T-helper 17 cell (primary cell): Measurements from ENCODE around the gene C19orf67. TPM values are rescaled to one million over a fixed set of nuclear protein-coding genes. Genes with fewer than 3 reads are reported as not detected.
A peak's percentile ranks its signal among the peaks of the same experiment; 100 is the strongest.

Experiments
- ATAC-seq: fragments of 150-1000 bp; cut with Tn5 transposase; 2 replicates; pipeline ENCODE4 v1.10.0; 2021; ENCODE audit warnings: mild to moderate bottlenecking, moderate library complexity
- DNase-seq, 3 donors: peaks; one replicate each; pipeline versions ENCODE4 v3.0.0 to v3.0.0-alpha.2; 2020 to 2021
- H3K9me3 ChIP-seq: one replicate; pipeline ENCODE4 v1.7.0; 2013; ENCODE audit warnings: low read length, mild to moderate bottlenecking; ENCODE audit not compliant: control insufficient read depth, poor library complexity, severe bottlenecking
- H3K27ac Mint-ChIP-seq: one replicate; pipeline ENCODE4 v1.8.0; 2022; ENCODE audit warnings: mild to moderate bottlenecking, moderate library complexity, mixed read lengths
- H3K27me3 Mint-ChIP-seq: one replicate; pipeline ENCODE4 v1.8.0; 2022; ENCODE audit warnings: mixed read lengths
- H3K36me3 Mint-ChIP-seq: one replicate; pipeline ENCODE4 v1.8.0; 2022; ENCODE audit warnings: low read depth, mixed read lengths
- H3K4me1 Mint-ChIP-seq: one replicate; pipeline ENCODE4 v1.8.0; 2022; ENCODE audit warnings: mild to moderate bottlenecking, mixed read lengths
- H3K4me3 Mint-ChIP-seq: one replicate; pipeline ENCODE4 v1.8.0; 2022; ENCODE audit warnings: mild to moderate bottlenecking, moderate library complexity, mixed read lengths
- total RNA-seq, 4 donors: library from RNA in 2 of 4; stranded (reverse) in 2 of 4; gene quantifications; one replicate each; pipeline ENCODE4 v1.2.3 and lab custom pipeline; 2022 to 2026

C19orf67 gene
- total RNA-seq, 2 donors from 2014 or later: 0.22 to 0.31 TPM

DNA sequence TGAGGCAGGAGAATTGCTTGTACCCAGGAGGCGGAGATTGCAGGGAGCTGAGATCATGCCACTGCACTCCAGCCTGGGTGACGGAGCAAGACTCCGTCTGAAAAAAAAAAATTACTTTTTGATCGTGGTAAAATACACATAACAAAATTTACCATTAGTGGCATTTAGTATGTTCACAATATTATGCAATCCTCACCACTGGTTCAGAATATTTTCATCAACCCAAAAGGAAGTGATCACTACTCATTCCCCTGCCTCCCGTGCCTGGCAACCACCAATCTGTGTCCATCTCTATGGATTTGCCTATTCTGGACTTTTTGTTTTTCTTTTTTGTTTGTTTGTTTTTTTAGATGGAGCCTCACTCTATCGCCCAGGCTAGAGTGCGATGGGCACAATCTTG, 22.5 kb downstream of the C19orf67 start:
- no peaks in the 10 kb centered on the region for H3K9me3 ChIP-seq
- ATAC-seq: no peak
- DNase-seq: no peak
- Mint-ChIP-seq H3K27me3 (peaks cover 29% of the 10 kb centered on the region), H3K36me3 (no peaks in the 10 kb centered on the region), H3K4me1 (peaks cover 14% of the 10 kb centered on the region), H3K27ac (no peak overlapping the region), H3K4me3 (no peak overlapping the region)

- Mint-ChIP-seq H3K36me3 (no peaks in the 10 kb centered on the region), H3K4me3 (no peak overlapping the region), H3K27me3 (peaks cover 32% of the 10 kb centered on the region), H3K27ac (no peak overlapping the region), H3K4me1 (peaks cover 19% of the 10 kb centered on the region)
- no peak for ATAC-seq
- no peak for DNase-seq
- no peaks in the 10 kb centered on the region for H3K9me3 ChIP-seq
Observed at GRCh38 chr19:14062558-14062855, 23.1 kb downstream of the C19orf67 start.

DNA sequence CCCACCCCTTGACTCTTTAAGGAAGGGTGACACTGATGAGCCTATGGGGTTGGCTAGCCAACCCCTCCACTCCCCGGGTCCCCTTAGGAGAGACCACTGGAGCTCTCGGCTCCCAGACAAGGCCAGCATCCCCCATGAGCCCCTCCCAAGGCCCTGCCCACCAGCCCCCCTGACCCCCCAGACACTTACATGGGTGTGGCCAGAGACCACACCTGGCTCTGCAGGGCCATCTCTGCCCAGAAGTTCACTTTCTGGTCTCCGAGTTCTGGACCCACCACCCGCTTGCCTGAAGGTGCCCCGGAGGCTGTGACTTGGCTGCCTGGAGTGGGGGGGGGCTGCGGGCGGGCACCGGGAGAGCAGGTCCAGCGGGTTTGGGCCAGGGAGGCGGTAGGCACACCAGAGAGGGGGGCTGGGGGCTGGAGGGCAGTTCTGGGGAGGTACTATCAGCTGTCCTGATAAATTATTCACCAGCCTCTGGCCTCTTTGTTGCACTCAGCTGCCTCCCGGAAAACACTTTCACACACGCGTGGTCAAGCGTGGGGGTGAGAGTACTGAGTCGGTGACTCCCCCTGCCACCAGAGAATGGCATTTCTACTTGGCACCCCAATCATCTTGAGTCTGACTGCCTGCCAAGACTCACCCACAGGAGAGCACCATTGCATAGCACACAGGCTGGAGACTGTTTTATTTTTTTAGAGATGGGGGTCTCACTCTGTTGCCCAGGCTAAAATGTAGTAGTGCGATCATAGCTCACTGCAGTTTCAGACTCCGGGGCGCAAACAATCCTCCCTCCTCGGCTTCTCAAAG, 23.6 kb downstream of the C19orf67 start, which contains the start of gene PALM3:
Gene PALM3 (minus strand): TSS at position 326 of the 807 bp plus-strand sequence. CDS start 96 bp downstream, at position 230.
- Mint-ChIP-seq H3K27me3 (peaks cover 32% of the 10 kb centered on the region), H3K27ac (no peak within 1 kb of the TSS), H3K4me3 (no peak within 1 kb of the TSS), H3K4me1 (peaks cover 19% of the 10 kb centered on the region), H3K36me3 (no peaks in the 10 kb centered on the region)
- ATAC-seq: no peak
- DNase-seq: no peak
- H3K9me3 ChIP-seq: no peaks in the 10 kb centered on the region

GRCh38 chr19:14061081-14061749, 24.4 kb downstream of the C19orf67 start:
- peaks cover 26% of the 10 kb centered on the region for H3K27me3 Mint-ChIP-seq
- no peak overlapping the region for H3K4me3 Mint-ChIP-seq
- H3K4me1 Mint-ChIP-seq: peaks cover 17% of the 10 kb centered on the region
- no peak overlapping the region for H3K27ac Mint-ChIP-seq
- no peaks in the 10 kb centered on the region for H3K9me3 ChIP-seq
- DNase-seq (no peak), ATAC-seq (no peak)
- H3K36me3 Mint-ChIP-seq: no peaks in the 10 kb centered on the region

- peaks cover 18% of the 10 kb centered on the region for H3K4me1 Mint-ChIP-seq
- H3K9me3 ChIP-seq: no peaks in the 10 kb centered on the region
- no peaks in the 10 kb centered on the region for H3K36me3 Mint-ChIP-seq
- peaks cover 26% of the 10 kb centered on the region for H3K27me3 Mint-ChIP-seq
- peak overlapping the region; percentile 39 for H3K4me3 Mint-ChIP-seq
- ATAC-seq: no peak
- DNase-seq: no peak
- no peak overlapping the region for H3K27ac Mint-ChIP-seq
Observed at GRCh38 chr19:14059652-14060155, 25.9 kb downstream of the C19orf67 start.

DNA sequence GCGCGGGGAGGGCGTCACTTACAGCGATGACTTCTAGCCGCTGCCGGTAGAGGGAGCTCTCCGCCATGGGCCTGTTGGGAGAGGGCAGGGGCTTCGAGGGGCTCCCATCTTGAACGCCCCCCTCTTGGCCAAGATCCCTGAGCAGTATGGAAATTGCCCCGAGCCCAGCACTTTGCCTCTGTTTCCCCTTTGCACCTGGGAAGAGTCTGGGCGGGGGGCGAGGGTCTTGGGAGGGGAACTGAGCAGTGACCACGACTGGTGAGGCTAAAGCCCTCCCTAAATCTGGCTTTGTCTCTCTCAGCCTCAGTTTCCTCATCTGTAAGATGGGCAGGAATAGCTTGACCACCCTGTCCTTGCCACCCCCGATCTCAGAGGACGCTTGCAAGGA, 26.5 kb downstream of the C19orf67 start:
- Mint-ChIP-seq H3K4me3 (peak overlapping the region; percentile 85), H3K27me3 (peaks cover 26% of the 10 kb centered on the region), H3K36me3 (peaks cover 2% of the 10 kb centered on the region), H3K4me1 (peaks cover 22% of the 10 kb centered on the region), H3K27ac (peak overlapping the region; percentile 86)
- DNase-seq (peak; percentile 32 to 46 (median 43)), ATAC-seq (peak; percentile 50)
- H3K9me3 ChIP-seq: no peaks in the 10 kb centered on the region

GRCh38 chr19:14058182-14059092, 27.1 kb downstream of the C19orf67 start:
- DNase-seq (no peak), ATAC-seq (no peak)
- peak overlapping the region; percentile 86 for H3K27ac Mint-ChIP-seq
- H3K4me1 Mint-ChIP-seq: peaks cover 26% of the 10 kb centered on the region
- H3K9me3 ChIP-seq: no peaks in the 10 kb centered on the region
- peak overlapping the region; percentile 85 for H3K4me3 Mint-ChIP-seq
- peaks cover 26% of the 10 kb centered on the region for H3K27me3 Mint-ChIP-seq
- peaks cover 2% of the 10 kb centered on the region for H3K36me3 Mint-ChIP-seq

DNA sequence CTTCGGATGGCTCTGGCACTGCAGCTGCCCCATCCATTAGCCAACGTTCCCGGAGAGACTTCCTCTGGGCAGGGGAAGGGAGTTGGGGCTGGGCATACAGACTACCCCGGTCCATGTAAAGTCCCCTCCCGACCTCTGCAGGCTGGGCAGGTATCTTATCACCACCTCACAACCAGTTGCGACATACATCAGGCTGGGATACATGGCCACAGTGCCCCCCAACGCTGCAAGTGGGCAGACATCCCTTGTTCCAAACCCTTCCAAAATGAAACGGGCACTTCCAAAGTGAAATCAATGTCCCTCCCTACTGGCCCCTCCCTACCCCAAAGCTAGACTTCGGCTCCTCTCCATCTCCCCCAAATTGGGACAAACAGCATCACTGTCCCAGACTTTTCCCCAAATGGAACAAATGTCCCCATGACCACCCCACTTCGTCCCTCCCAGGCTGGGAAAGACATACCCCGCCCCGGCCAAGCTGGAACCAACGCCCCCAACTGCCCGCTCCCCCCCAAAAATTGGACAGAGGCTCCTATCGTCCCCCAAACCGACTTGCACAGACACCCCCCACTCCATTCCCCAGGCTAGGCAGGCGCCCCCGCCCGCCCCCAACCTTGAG, 28.7 kb downstream of the C19orf67 start:
- no peaks in the 10 kb centered on the region for H3K9me3 ChIP-seq
- peak overlapping the region; percentile 45 for H3K27ac Mint-ChIP-seq
- H3K4me3 Mint-ChIP-seq: peak overlapping the region; percentile 80
- H3K27me3 Mint-ChIP-seq: peaks cover 26% of the 10 kb centered on the region
- ATAC-seq: no peak
- peaks cover 5% of the 10 kb centered on the region for H3K36me3 Mint-ChIP-seq
- DNase-seq: no peak
- peaks cover 26% of the 10 kb centered on the region for H3K4me1 Mint-ChIP-seq

- Mint-ChIP-seq H3K36me3 (peaks cover 9% of the 10 kb centered on the region), H3K27ac (peak overlapping the region; percentile 75), H3K4me1 (peaks cover 28% of the 10 kb centered on the region), H3K27me3 (peaks cover 21% of the 10 kb centered on the region), H3K4me3 (no peak overlapping the region)
- H3K9me3 ChIP-seq: no peaks in the 10 kb centered on the region
- DNase-seq: no peak
- no peak for ATAC-seq
Observed at GRCh38 chr19:14056069-14056666, 29.4 kb downstream of the C19orf67 start.

- ATAC-seq (no peak), DNase-seq (no peak)
- H3K36me3 Mint-ChIP-seq: peaks cover 9% of the 10 kb centered on the region
- no peak overlapping the region for H3K4me3 Mint-ChIP-seq
- H3K27ac Mint-ChIP-seq: peak overlapping the region; percentile 75
- H3K4me1 Mint-ChIP-seq: peaks cover 29% of the 10 kb centered on the region
- H3K27me3 Mint-ChIP-seq: peaks cover 19% of the 10 kb centered on the region
- no peaks in the 10 kb centered on the region for H3K9me3 ChIP-seq
Observed at GRCh38 chr19:14055396-14055795, 30.2 kb downstream of the C19orf67 start.

- peaks cover 30% of the 10 kb centered on the region for H3K4me1 Mint-ChIP-seq
- H3K27ac Mint-ChIP-seq: peak overlapping the region; percentile 80
- ATAC-seq: no peak
- DNase-seq: no peak
- H3K4me3 Mint-ChIP-seq: no peak overlapping the region
- H3K9me3 ChIP-seq: no peaks in the 10 kb centered on the region
- peaks cover 16% of the 10 kb centered on the region for H3K27me3 Mint-ChIP-seq
- peaks cover 9% of the 10 kb centered on the region for H3K36me3 Mint-ChIP-seq
Observed at GRCh38 chr19:14054721-14055120, 30.9 kb downstream of the C19orf67 start.

DNA sequence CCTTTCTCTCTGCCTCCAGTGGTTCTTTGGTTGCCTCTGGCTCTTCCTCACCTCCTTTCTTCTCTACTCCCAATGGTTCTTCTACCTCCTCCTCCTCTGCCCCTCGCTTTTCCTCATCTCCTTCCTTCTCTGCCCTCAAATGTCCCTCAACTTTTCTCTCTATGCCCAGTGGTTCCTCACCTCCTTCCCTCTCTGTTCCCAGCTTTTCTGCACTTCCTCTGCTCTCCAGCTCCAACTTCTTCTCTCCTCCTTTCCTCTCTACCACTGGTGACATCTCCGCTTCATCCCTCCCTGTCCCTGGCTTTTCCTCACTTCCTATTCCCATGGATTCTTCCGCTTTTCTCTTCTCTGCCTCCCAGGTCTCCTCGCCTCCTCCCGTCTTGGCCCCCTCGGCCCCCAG, 31.5 kb downstream of the C19orf67 start:
- Mint-ChIP-seq H3K27ac (peak overlapping the region; percentile 80), H3K4me1 (peaks cover 30% of the 10 kb centered on the region), H3K27me3 (peaks cover 13% of the 10 kb centered on the region), H3K36me3 (peaks cover 9% of the 10 kb centered on the region), H3K4me3 (no peak overlapping the region)
- ATAC-seq: no peak
- DNase-seq: no peak
- H3K9me3 ChIP-seq: no peaks in the 10 kb centered on the region
